ENCODE results near the gene FAM222A.

- no peak for TF ChIP-seq EP300 (IDR thresholded peaks at IDR 0.05; ENCODE audit: low read depth)
- TF ChIP-seq CTCF (IDR thresholded peaks at IDR 0.05): peak in 4 of 5 experiments; percentile 20 to 33 (median 22)
- no peak for TF ChIP-seq POLR2AphosphoS5 (IDR thresholded peaks at IDR 0.05)
- TF ChIP-seq POLR2A (IDR thresholded peaks at IDR 0.05): no peak
These were observed 702 bp downstream of the FAM222A start for GRCh38 chr12:109714141-109714912.
